ENCODE results near the gene FLRT1. TPM values are rescaled to one million over a fixed set of nuclear protein-coding genes. Genes with fewer than 3 reads are reported as not detected.
"Not testable (repeated sequence)": the region's sequence is repeated elsewhere in the genome, so short reads cannot be mapped to it uniquely, and the experiment has no call there.

The FLRT1 gene
- total RNA-seq, 2 donors from 2014 or later = 0.67 to 1.7 TPM

- H3K27ac ChIP-seq = no peak overlapping the region
- no peak for TF ChIP-seq CTCF (IDR thresholded peaks at IDR 0.05)
- no peaks in the 10 kb centered on the region for H3K9me3 ChIP-seq
- DNase-seq (ENCODE audit: low spot score) = no peak
- no peak overlapping the region for H3K4me3 ChIP-seq
- H3K4me1 ChIP-seq = peaks cover 0 to 4% of the 10 kb centered on the region in 2 donors
- no peaks in the 10 kb centered on the region for H3K27me3 ChIP-seq
- no peaks in the 10 kb centered on the region for H3K36me3 ChIP-seq
These were observed 6.1 kb downstream of the FLRT1 start for GRCh38 chr11:64041846-64042245.

- no peaks in the 10 kb centered on the region for H3K9me3 ChIP-seq
- no peaks in the 10 kb centered on the region for H3K27me3 ChIP-seq
- no peak for TF ChIP-seq CTCF (IDR thresholded peaks at IDR 0.05)
- H3K4me3 ChIP-seq = no peak overlapping the region
- no peaks in the 10 kb centered on the region for H3K4me1 ChIP-seq
- H3K36me3 ChIP-seq = no peaks in the 10 kb centered on the region
- DNase-seq (ENCODE audit: low spot score) = no peak
- H3K27ac ChIP-seq = no peak overlapping the region
These were observed 6.6 kb downstream of the FLRT1 start for GRCh38 chr11:64042301-64042700.

GRCh38 chr11:64043545-64043944, 7.8 kb downstream of the FLRT1 start:
- no peak overlapping the region for H3K27ac ChIP-seq
- no peaks in the 10 kb centered on the region for H3K36me3 ChIP-seq
- no peak overlapping the region for H3K4me3 ChIP-seq
- H3K27me3 ChIP-seq = no peaks in the 10 kb centered on the region
- no peaks in the 10 kb centered on the region for H3K9me3 ChIP-seq
- TF ChIP-seq CTCF (IDR thresholded peaks at IDR 0.05) = no peak
- no peaks in the 10 kb centered on the region for H3K4me1 ChIP-seq
- no peak for DNase-seq (ENCODE audit: low spot score)

GRCh38 chr11:64044730-64045393, 9.1 kb downstream of the FLRT1 start:
- no peak overlapping the region for H3K27ac ChIP-seq
- no peaks in the 10 kb centered on the region for H3K36me3 ChIP-seq
- H3K4me1 ChIP-seq = no peaks in the 10 kb centered on the region
- H3K27me3 ChIP-seq = no peaks in the 10 kb centered on the region
- H3K4me3 ChIP-seq = no peak overlapping the region
- no peak for DNase-seq (ENCODE audit: low spot score)
- H3K9me3 ChIP-seq = no peaks in the 10 kb centered on the region
- TF ChIP-seq CTCF (IDR thresholded peaks at IDR 0.05) = no peak

- no peak for DNase-seq (ENCODE audit: low spot score)
- no peaks in the 10 kb centered on the region for H3K9me3 ChIP-seq
- H3K36me3 ChIP-seq = no peaks in the 10 kb centered on the region
- H3K4me1 ChIP-seq = no peaks in the 10 kb centered on the region
- H3K27ac ChIP-seq = no peak overlapping the region
- no peak overlapping the region for H3K4me3 ChIP-seq
- no peaks in the 10 kb centered on the region for H3K27me3 ChIP-seq
- no peak for TF ChIP-seq CTCF (IDR thresholded peaks at IDR 0.05)
These were observed 10.0 kb downstream of the FLRT1 start for GRCh38 chr11:64045700-64046099.

GRCh38 chr11:64047373-64047772, 11.6 kb downstream of the FLRT1 start:
- not testable (repeated sequence) for H3K9me3 ChIP-seq; DNase-seq (ENCODE audit: low spot score); H3K36me3 ChIP-seq; H3K27ac ChIP-seq; H3K4me3 ChIP-seq; H3K4me1 ChIP-seq; H3K27me3 ChIP-seq
